Thoracic aorta (tissue), 2 donors: ENCODE data around the gene TP63. TPM values are rescaled to one million over a fixed set of nuclear protein-coding genes. Genes with fewer than 3 reads are reported as not detected.

Source experiments
- ATAC-seq: fragments of 150-250 bp; one replicate; pipeline ENCODE4 v1.8.0; 2017; ENCODE audit warnings: low read depth; ENCODE audit not compliant: insufficient number of reproducible peaks, low FRiP score
- DNase-seq: peaks from one replicate; pipeline ENCODE4 v3.0.0-alpha.2; 2020; ENCODE audit warnings: low spot score
- H3K27ac ChIP-seq, 2 donors: fragments of 200-600 bp; sonication (generic); 1 replicate in 1 of 2; 2 replicates in 1 of 2; pipeline ENCODE4 v1.5.1; 2016; ENCODE audit warnings: mild to moderate bottlenecking in 2 of 2, moderate library complexity in 2 of 2
- H3K27me3 ChIP-seq: fragments of 200-600 bp; sonication (generic); replicated peaks from 2 replicates; pipeline ENCODE4 v1.6.0; 2016; ENCODE audit warnings: mild to moderate bottlenecking; ENCODE audit not compliant: insufficient read depth
- H3K36me3 ChIP-seq: fragments of 200-600 bp; sonication (generic); one replicate; pipeline ENCODE4 v1.5.1; 2016
- H3K4me1 ChIP-seq, 2 donors: fragments of 200-600 bp; sonication (generic); 1 replicate in 1 of 2; 2 replicates in 1 of 2; pipeline versions ENCODE4 v1.5.1 to v1.6.0; 2016; ENCODE audit warnings: low read depth in 2 of 2, mild to moderate bottlenecking in 1 of 2; ENCODE audit not compliant: control insufficient read depth in 1 of 2
- H3K4me3 ChIP-seq: fragments of 200-600 bp; sonication (generic); 2 replicates; pipeline ENCODE4 v1.5.1; 2016; ENCODE audit warnings: mild to moderate bottlenecking
- H3K9me3 ChIP-seq: fragments of 200-600 bp; sonication (generic); 2 replicates; pipeline ENCODE4 v1.5.1; 2016
- CTCF ChIP-seq: fragments of 200-600 bp; sonication (generic); IDR thresholded peaks from one replicate; pipeline ENCODE4 v1.5.1; 2019; ENCODE audit warnings: antibody characterized with exemption
- total RNA-seq, 2 donors: library from RNA; depleted of rRNA; stranded (reverse); fragments of >200 nt; gene quantifications; one replicate each; pipeline versions ENCODE4 v1.1.0 to v1.2.3, GENCODE V29; 2016

The TP63 gene
- total RNA-seq, 2 donors from 2014 or later, result 0.14 to 0.42 TPM

- ATAC-seq (no peak), DNase-seq (no peak)
- no peaks in the 10 kb centered on the region for H3K4me1 ChIP-seq
- no peaks in the 10 kb centered on the region for H3K9me3 ChIP-seq
- no peaks in the 10 kb centered on the region for H3K36me3 ChIP-seq
- H3K27me3 ChIP-seq, result no peaks in the 10 kb centered on the region
- H3K27ac ChIP-seq, result no peak overlapping the region
- no peak for TF ChIP-seq CTCF
- no peak overlapping the region for H3K4me3 ChIP-seq
Measured at GRCh38 chr3:189937302-189938127, 306.3 kb downstream of the TP63 start.

DNA sequence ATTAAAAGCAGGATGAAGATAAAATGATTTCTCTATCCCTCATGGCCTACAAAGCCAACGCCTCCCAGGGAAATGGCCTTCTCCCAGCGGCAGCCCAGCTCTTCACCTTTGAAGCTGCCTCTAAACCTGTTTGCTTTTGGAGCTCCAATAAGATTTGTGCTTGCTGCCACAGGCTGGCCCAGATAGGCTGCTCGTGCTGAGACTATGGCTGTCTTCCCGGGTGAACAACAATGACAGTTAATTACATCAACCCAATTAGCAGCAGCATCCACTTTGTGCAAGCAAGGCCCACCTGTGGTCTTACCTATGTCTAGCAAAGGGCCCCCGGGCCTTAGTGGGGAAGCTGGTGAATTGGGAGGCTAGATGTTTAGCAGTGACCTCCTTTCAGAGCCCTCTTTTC is 309.9 kb downstream of the TP63 start:
- Histone ChIP-seq H3K4me3 (no peak overlapping the region), H3K36me3 (no peaks in the 10 kb centered on the region), H3K9me3 (no peaks in the 10 kb centered on the region), H3K27ac (no peak overlapping the region), H3K4me1 (no peaks in the 10 kb centered on the region), H3K27me3 (no peaks in the 10 kb centered on the region)
- DNase-seq (no peak), ATAC-seq (no peak)
- TF ChIP-seq CTCF, result no peak

- ATAC-seq (no peak), DNase-seq (no peak)
- H3K4me3 ChIP-seq, result no peak overlapping the region
- H3K27me3 ChIP-seq, result no peaks in the 10 kb centered on the region
- H3K36me3 ChIP-seq, result no peaks in the 10 kb centered on the region
- no peaks in the 10 kb centered on the region for H3K4me1 ChIP-seq
- no peak for TF ChIP-seq CTCF
- no peaks in the 10 kb centered on the region for H3K9me3 ChIP-seq
- H3K27ac ChIP-seq, result no peak overlapping the region
Measured at GRCh38 chr3:189941679-189942078, 310.5 kb downstream of the TP63 start.

- ATAC-seq, result no peak
- no peak for TF ChIP-seq CTCF
- Histone ChIP-seq H3K9me3 (no peaks in the 10 kb centered on the region), H3K27me3 (no peaks in the 10 kb centered on the region), H3K4me3 (no peak overlapping the region), H3K4me1 (no peaks in the 10 kb centered on the region), H3K27ac (no peak overlapping the region), H3K36me3 (no peaks in the 10 kb centered on the region)
- no peak for DNase-seq
Measured at GRCh38 chr3:189942948-189943347, 311.8 kb downstream of the TP63 start.

DNA sequence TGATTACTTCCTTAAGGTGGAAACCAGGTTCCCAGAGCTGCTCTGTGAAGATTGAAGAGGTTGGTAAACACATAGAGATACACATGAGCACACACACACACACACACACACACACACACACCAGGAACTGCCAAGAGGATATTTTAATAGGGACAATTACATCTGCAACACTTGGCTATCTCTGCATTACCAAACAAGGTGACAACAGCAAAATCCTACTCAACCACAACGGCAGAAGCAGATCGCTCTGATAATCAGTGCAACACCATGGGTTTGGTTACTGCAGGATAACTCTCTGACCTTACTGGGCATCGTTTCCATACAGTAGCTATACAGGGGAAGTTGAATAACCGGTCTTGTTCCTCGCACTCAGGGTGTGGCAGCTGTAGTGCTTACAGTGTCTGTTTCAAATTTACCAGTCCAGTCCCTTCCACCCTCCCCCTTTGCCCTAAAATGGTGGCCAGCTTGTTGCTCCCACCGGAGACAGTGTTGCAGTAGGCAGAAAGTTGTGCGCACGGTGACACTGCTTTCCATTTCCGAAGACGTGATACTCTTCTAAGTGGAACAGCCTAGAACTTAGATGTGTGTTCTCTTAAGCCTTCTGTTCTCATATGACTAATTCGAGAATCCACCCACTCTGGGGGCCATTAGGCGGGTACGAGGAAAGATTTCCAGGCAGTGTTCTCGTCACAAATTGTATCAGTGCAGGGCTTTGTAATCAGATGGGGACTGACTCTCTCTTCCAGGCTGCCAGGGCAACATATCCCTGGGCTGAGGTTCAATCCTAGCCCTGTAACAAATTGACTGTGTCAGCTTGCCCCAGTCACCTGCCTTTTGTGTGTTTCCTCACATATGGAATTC is 313.3 kb downstream of the TP63 start:
- Histone ChIP-seq H3K36me3 (no peaks in the 10 kb centered on the region), H3K4me1 (no peaks in the 10 kb centered on the region), H3K27me3 (no peaks in the 10 kb centered on the region), H3K9me3 (no peaks in the 10 kb centered on the region), H3K4me3 (no peak overlapping the region), H3K27ac (no peak overlapping the region)
- DNase-seq (no peak), ATAC-seq (no peak)
- no peak for TF ChIP-seq CTCF
